Activated CD8-positive, alpha-beta memory T cell treated with anti-CD3 and anti-CD28 coated beads, Interleukin-2, amount 50 U/mL, for 1 hour (primary cell): Measurements from ENCODE around the gene RTN4RL1.
"Not testable (repeated sequence)": the region's sequence is repeated elsewhere in the genome, so short reads cannot be mapped to it uniquely, and the experiment has no call there.

ENCODE experiments used
- DNase-seq: peaks from one replicate; pipeline ENCODE4 v3.0.0-alpha.2; 2020; ENCODE audit errors: extremely low read depth

Gene RTN4RL1

GRCh38 chr17:2025622-2026309 is 632 bp upstream of the RTN4RL1 start:
- no peak for DNase-seq

GRCh38 chr17:2024572-2025219 is 438 bp downstream of the RTN4RL1 start:
- no peak for DNase-seq

GRCh38 chr17:2023692-2024571 is 1.2 kb downstream of the RTN4RL1 start:
- peak; percentile 26 for DNase-seq

GRCh38 chr17:2023256-2023655 is 1.9 kb downstream of the RTN4RL1 start:
- DNase-seq, result no peak

- DNase-seq, result no peak
These were observed 2.4 kb downstream of the RTN4RL1 start for GRCh38 chr17:2022647-2023240.

- DNase-seq, result no peak
These were observed 4.4 kb downstream of the RTN4RL1 start for GRCh38 chr17:2020721-2021120.

- DNase-seq, result no peak
These were observed 5.4 kb downstream of the RTN4RL1 start for GRCh38 chr17:2019723-2020122.

GRCh38 chr17:2018716-2019510 is 6.2 kb downstream of the RTN4RL1 start:
- no peak for DNase-seq

GRCh38 chr17:2017274-2017941 is 7.7 kb downstream of the RTN4RL1 start:
- DNase-seq, result no peak

- no peak for DNase-seq
These were observed 8.6 kb downstream of the RTN4RL1 start for GRCh38 chr17:2016494-2016893.

- no peak for DNase-seq
These were observed 9.8 kb downstream of the RTN4RL1 start for GRCh38 chr17:2015314-2015713.

- no peak for DNase-seq
These were observed 11.2 kb downstream of the RTN4RL1 start for GRCh38 chr17:2013994-2014317.

- DNase-seq, result not testable (repeated sequence)
These were observed 11.7 kb downstream of the RTN4RL1 start for GRCh38 chr17:2013220-2013993.

- no peak for DNase-seq
These were observed 12.6 kb downstream of the RTN4RL1 start for GRCh38 chr17:2012499-2012898.

- DNase-seq, result no peak
These were observed 13.4 kb downstream of the RTN4RL1 start for GRCh38 chr17:2011411-2012371.

GRCh38 chr17:2009737-2010136 is 15.4 kb downstream of the RTN4RL1 start:
- DNase-seq, result no peak

GRCh38 chr17:2008332-2009126 is 16.6 kb downstream of the RTN4RL1 start:
- DNase-seq, result no peak

GRCh38 chr17:2004435-2004952 is 20.6 kb downstream of the RTN4RL1 start:
- DNase-seq, result no peak
